DND-41 (cell line): Measurements from ENCODE around the gene TMEM263.

Experiments
- EZH2 ChIP-seq: IDR thresholded peaks from 3 replicates; pipeline ENCODE4 v1.6.1; 2012; ENCODE audit warnings: borderline replicate concordance, low read depth, mild to moderate bottlenecking, moderate library complexity, low read length, inconsistent platforms; ENCODE audit not compliant: severe bottlenecking
- TF ChIP-seq, protein P1 (sequence below): IDR thresholded peaks from 2 replicates; pipeline ENCODE4 v1.5.1; 2012; ENCODE audit warnings: borderline replicate concordance, low read length, moderate library complexity, mild to moderate bottlenecking; ENCODE audit not compliant: poor library complexity, severe bottlenecking; ENCODE audit errors: extremely low read depth

DNA sequence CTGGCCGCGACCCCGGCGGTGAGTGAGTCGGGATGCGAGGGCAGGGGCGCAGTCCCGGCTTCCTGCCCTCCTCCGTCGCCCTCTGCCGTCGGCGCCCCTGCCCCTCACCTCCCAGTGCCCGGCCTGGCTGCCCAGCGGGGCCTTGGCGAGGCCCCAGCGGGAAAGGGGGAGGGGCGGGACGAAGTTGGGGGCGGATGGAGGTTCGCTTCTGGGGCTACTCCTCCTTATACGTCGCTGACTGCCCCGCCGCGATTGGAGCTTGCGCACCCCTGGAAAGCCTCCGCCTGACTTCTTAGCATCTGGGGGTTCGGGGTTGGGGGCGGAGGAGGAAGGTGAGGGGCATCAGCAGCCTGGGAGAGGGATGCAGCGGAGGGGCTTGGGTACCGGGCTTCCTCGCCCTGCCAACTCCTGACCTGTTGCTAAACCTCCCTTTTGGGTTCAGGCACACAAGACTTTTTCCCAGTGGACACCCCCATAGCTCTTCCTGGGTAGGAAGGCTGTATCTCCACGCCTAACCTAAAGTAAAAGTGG is 406 bp downstream of the TMEM263 start:
- TF ChIP-seq, protein P1, sequence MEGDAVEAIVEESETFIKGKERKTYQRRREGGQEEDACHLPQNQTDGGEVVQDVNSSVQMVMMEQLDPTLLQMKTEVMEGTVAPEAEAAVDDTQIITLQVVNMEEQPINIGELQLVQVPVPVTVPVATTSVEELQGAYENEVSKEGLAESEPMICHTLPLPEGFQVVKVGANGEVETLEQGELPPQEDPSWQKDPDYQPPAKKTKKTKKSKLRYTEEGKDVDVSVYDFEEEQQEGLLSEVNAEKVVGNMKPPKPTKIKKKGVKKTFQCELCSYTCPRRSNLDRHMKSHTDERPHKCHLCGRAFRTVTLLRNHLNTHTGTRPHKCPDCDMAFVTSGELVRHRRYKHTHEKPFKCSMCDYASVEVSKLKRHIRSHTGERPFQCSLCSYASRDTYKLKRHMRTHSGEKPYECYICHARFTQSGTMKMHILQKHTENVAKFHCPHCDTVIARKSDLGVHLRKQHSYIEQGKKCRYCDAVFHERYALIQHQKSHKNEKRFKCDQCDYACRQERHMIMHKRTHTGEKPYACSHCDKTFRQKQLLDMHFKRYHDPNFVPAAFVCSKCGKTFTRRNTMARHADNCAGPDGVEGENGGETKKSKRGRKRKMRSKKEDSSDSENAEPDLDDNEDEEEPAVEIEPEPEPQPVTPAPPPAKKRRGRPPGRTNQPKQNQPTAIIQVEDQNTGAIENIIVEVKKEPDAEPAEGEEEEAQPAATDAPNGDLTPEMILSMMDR, result peak; percentile 32
- TF ChIP-seq EZH2, result no peak
